Left lung (tissue), 10 donors: ENCODE results near the gene NTSR2. TPM values are rescaled to one million over a fixed set of nuclear protein-coding genes. Genes with fewer than 3 reads are reported as not detected.

Experiments used
- ATAC-seq: fragments of 200-7000 bp; cut with Tn5 transposase; one replicate; pipeline ENCODE4 v1.9.1; 2020; ENCODE audit warnings: moderate library complexity
- DNase-seq, 4 donors: peaks; one replicate each; pipeline ENCODE4 v3.0.0-alpha.2; 2013 to 2020
- H3K27ac ChIP-seq, 2 donors: fragments of 200-600 bp; sonication (generic) in 1 of 2; one replicate each; pipeline versions ENCODE4 v1.5.0 to v1.8.0; 2020 to 2021
- H3K27me3 ChIP-seq, 2 donors: fragments of 200-600 bp; sonication (generic) in 1 of 2; one replicate each; pipeline versions ENCODE4 v1.5.0 to v1.8.0; 2020 to 2021
- H3K36me3 ChIP-seq, 2 donors: fragments of 200-600 bp; sonication (generic) in 1 of 2; one replicate each; pipeline versions ENCODE4 v1.5.0 to v1.8.0; 2020 to 2021
- H3K4me1 ChIP-seq, 2 donors: fragments of 200-600 bp; one replicate each; pipeline ENCODE4 v1.8.0; 2021
- H3K4me3 ChIP-seq, 2 donors: fragments of 200-600 bp; sonication (generic) in 1 of 2; one replicate each; pipeline versions ENCODE4 v1.5.0 to v1.8.0; 2020 to 2021; ENCODE audit warnings: mild to moderate bottlenecking in 1 of 2
- H3K9me3 ChIP-seq, 2 donors: fragments of 200-600 bp; sonication (generic) in 1 of 2; one replicate each; pipeline versions ENCODE4 v1.5.0 to v1.8.0; 2020 to 2021
- CTCF ChIP-seq, 2 donors: fragments of 200-600 bp; sonication (generic) in 1 of 2; IDR thresholded peaks; one replicate each; pipeline versions ENCODE4 v1.5.0 to v1.8.0; 2021; ENCODE audit warnings: antibody characterized with exemption in 2 of 2
- intact Hi-C, 2 donors: fragments of 100-400 bp; cut with DNase I; formaldehyde crosslinking; loops; one replicate each; pipeline versions ENCODE4 v1.11.2 to v1.14.2; 2022
- polyA plus RNA-seq, 6 donors: library from polyadenylated mRNA; unstranded; fragments of 120-200 nt; gene quantifications; one replicate each; pipeline ENCODE4 v1.2.1, GENCODE V29; 2013; ENCODE audit not compliant: insufficient read length in 6 of 6
- total RNA-seq, 2 donors: library from RNA; stranded (reverse); fragmentation: NEBNext Ultra II Directional; extraction: Animal tissue kit (Norgen Biotek cat#: 25700); gene quantifications; one replicate each; pipeline ENCODE4 v1.2.1, GENCODE V29; 2021
- donor health status: DM: no; HTN: yes; CAD: no.
- donor health status: DM: no; HTN: no; CAD: no.

Gene NTSR2
- total and polyA plus RNA-seq, 8 donors = not detected

- intact Hi-C loops = no loop called here
- H3K9me3 ChIP-seq = no peaks in the 10 kb centered on the region
- H3K4me3 ChIP-seq = no peak overlapping the region
- no peak for TF ChIP-seq CTCF (IDR thresholded peaks at IDR 0.05)
- no peaks in the 10 kb centered on the region for H3K4me1 ChIP-seq
- H3K27ac ChIP-seq = no peak overlapping the region
- ATAC-seq (no peak), DNase-seq (peak in 1 of 4 donors; percentile 76)
- H3K36me3 ChIP-seq = no peaks in the 10 kb centered on the region
- H3K27me3 ChIP-seq = no peaks in the 10 kb centered on the region
Observed at GRCh38 chr2:11617984-11618707, 51.8 kb downstream of the NTSR2 start.

- H3K27ac ChIP-seq = no peak overlapping the region
- peak in 1 of 4 donors; percentile 68 for DNase-seq
- H3K4me1 ChIP-seq = no peaks in the 10 kb centered on the region
- no peaks in the 10 kb centered on the region for H3K27me3 ChIP-seq
- no peaks in the 10 kb centered on the region for H3K36me3 ChIP-seq
- intact Hi-C loops = no loop called here
- H3K9me3 ChIP-seq = no peaks in the 10 kb centered on the region
- ATAC-seq = no peak
- H3K4me3 ChIP-seq = no peak overlapping the region
- no peak for TF ChIP-seq CTCF (IDR thresholded peaks at IDR 0.05)
Observed at GRCh38 chr2:11617527-11617926, 52.5 kb downstream of the NTSR2 start.

- Histone ChIP-seq H3K36me3 (no peaks in the 10 kb centered on the region), H3K4me3 (no peak overlapping the region), H3K4me1 (no peaks in the 10 kb centered on the region), H3K27me3 (no peaks in the 10 kb centered on the region), H3K27ac (no peak overlapping the region), H3K9me3 (no peaks in the 10 kb centered on the region)
- TF ChIP-seq CTCF (IDR thresholded peaks at IDR 0.05) = no peak
- no peak for ATAC-seq
- DNase-seq = peak in 1 of 4 donors; percentile 47
- intact Hi-C loops = no loop called here
Observed at GRCh38 chr2:11616851-11617415, 53.1 kb downstream of the NTSR2 start.

- H3K4me3 ChIP-seq = no peak overlapping the region
- H3K36me3 ChIP-seq = no peaks in the 10 kb centered on the region
- intact Hi-C loops = no loop called here
- no peaks in the 10 kb centered on the region for H3K9me3 ChIP-seq
- DNase-seq (no peak), ATAC-seq (no peak)
- no peak overlapping the region for H3K27ac ChIP-seq
- H3K4me1 ChIP-seq = no peaks in the 10 kb centered on the region
- no peaks in the 10 kb centered on the region for H3K27me3 ChIP-seq
- no peak for TF ChIP-seq CTCF (IDR thresholded peaks at IDR 0.05)
Observed at GRCh38 chr2:11616097-11616687, 53.8 kb downstream of the NTSR2 start.

- no peak overlapping the region for H3K4me3 ChIP-seq
- no peak for TF ChIP-seq CTCF (IDR thresholded peaks at IDR 0.05)
- no peak for DNase-seq
- H3K36me3 ChIP-seq = no peaks in the 10 kb centered on the region
- no peaks in the 10 kb centered on the region for H3K9me3 ChIP-seq
- no peak for ATAC-seq
- no peak overlapping the region for H3K27ac ChIP-seq
- H3K4me1 ChIP-seq = no peaks in the 10 kb centered on the region
- H3K27me3 ChIP-seq = no peaks in the 10 kb centered on the region
- intact Hi-C loops = no loop called here
Observed at GRCh38 chr2:11615209-11615608, 54.8 kb downstream of the NTSR2 start.
